Memory B cell (primary cell): Measurements from ENCODE around the gene EFCAB14.
"Not testable (repeated sequence)": the region's sequence is repeated elsewhere in the genome, so short reads cannot be mapped to it uniquely, and the experiment has no call there.

Experiments used
- ATAC-seq: fragments of 150-1000 bp; cut with Tn5 transposase; 2 replicates; pipeline ENCODE4 v1.10.0; 2021; ENCODE audit warnings: low read depth, mild to moderate bottlenecking, moderate library complexity
- DNase-seq, 2 donors: peaks; one replicate each; pipeline ENCODE4 v3.0.0; 2022; ENCODE audit warnings: low spot score in 2 of 2
- H3K27ac Mint-ChIP-seq: one replicate; pipeline ENCODE4 v1.8.0; 2022; ENCODE audit warnings: mild to moderate bottlenecking, moderate library complexity, mixed read lengths
- H3K27me3 Mint-ChIP-seq: one replicate; pipeline ENCODE4 v1.8.0; 2022; ENCODE audit warnings: mixed read lengths
- H3K36me3 Mint-ChIP-seq: one replicate; pipeline ENCODE4 v1.8.0; 2022; ENCODE audit warnings: mild to moderate bottlenecking, mixed read lengths
- H3K4me1 Mint-ChIP-seq: one replicate; pipeline ENCODE4 v1.8.0; 2022; ENCODE audit warnings: mixed read lengths
- H3K4me3 Mint-ChIP-seq: one replicate; pipeline ENCODE4 v1.8.0; 2022; ENCODE audit warnings: mild to moderate bottlenecking, moderate library complexity, mixed read lengths
- H3K9me3 Mint-ChIP-seq: one replicate; pipeline ENCODE4 v1.8.0; 2022; ENCODE audit warnings: mixed read lengths

Gene EFCAB14

GRCh38 chr1:46708121-46708520, 10.8 kb downstream of the EFCAB14 start:
- H3K36me3 Mint-ChIP-seq: peaks cover 24% of the 10 kb centered on the region
- DNase-seq (no peak), ATAC-seq (no peak)
- no peak overlapping the region for H3K4me3 Mint-ChIP-seq
- peaks cover 18% of the 10 kb centered on the region for H3K4me1 Mint-ChIP-seq
- H3K9me3 Mint-ChIP-seq: no peaks in the 10 kb centered on the region
- no peak overlapping the region for H3K27ac Mint-ChIP-seq
- H3K27me3 Mint-ChIP-seq: no peaks in the 10 kb centered on the region

- H3K4me1 Mint-ChIP-seq: peaks cover 20% of the 10 kb centered on the region
- no peak overlapping the region for H3K27ac Mint-ChIP-seq
- ATAC-seq (no peak), DNase-seq (no peak)
- H3K27me3 Mint-ChIP-seq: no peaks in the 10 kb centered on the region
- no peaks in the 10 kb centered on the region for H3K9me3 Mint-ChIP-seq
- H3K36me3 Mint-ChIP-seq: peaks cover 31% of the 10 kb centered on the region
- H3K4me3 Mint-ChIP-seq: no peak overlapping the region
Measured at GRCh38 chr1:46705408-46705807, 13.5 kb downstream of the EFCAB14 start.

GRCh38 chr1:46703927-46704641, 14.8 kb downstream of the EFCAB14 start:
- H3K27ac Mint-ChIP-seq: peak overlapping the region; percentile 39
- peaks cover 18% of the 10 kb centered on the region for H3K4me1 Mint-ChIP-seq
- no peaks in the 10 kb centered on the region for H3K27me3 Mint-ChIP-seq

GRCh38 chr1:46699666-46700065, 19.2 kb downstream of the EFCAB14 start:
- DNase-seq: no peak
- H3K4me1 Mint-ChIP-seq: peaks cover 23% of the 10 kb centered on the region
- H3K27ac Mint-ChIP-seq: peak overlapping the region; percentile 36
- H3K27me3 Mint-ChIP-seq: no peaks in the 10 kb centered on the region
- peaks cover 2% of the 10 kb centered on the region for H3K9me3 Mint-ChIP-seq
- no peak overlapping the region for H3K4me3 Mint-ChIP-seq
- ATAC-seq: no peak
- peaks cover 48% of the 10 kb centered on the region for H3K36me3 Mint-ChIP-seq

More at GRCh38 chr1:46703927-46704641, 14.8 kb downstream of the EFCAB14 start:
- no peak for DNase-seq
- peaks cover 31% of the 10 kb centered on the region for H3K36me3 Mint-ChIP-seq
- H3K4me3 Mint-ChIP-seq: no peak overlapping the region
- no peaks in the 10 kb centered on the region for H3K9me3 Mint-ChIP-seq
- no peak for ATAC-seq

GRCh38 chr1:46697053-46697452, 21.9 kb downstream of the EFCAB14 start:
- Mint-ChIP-seq H3K27ac (no peak overlapping the region), H3K27me3 (no peaks in the 10 kb centered on the region), H3K9me3 (peaks cover 2% of the 10 kb centered on the region), H3K4me1 (peaks cover 15% of the 10 kb centered on the region), H3K36me3 (peaks cover 45% of the 10 kb centered on the region), H3K4me3 (no peak overlapping the region)
- no peak for ATAC-seq
- DNase-seq: no peak

- not testable (repeated sequence) for H3K27ac Mint-ChIP-seq, H3K4me3 Mint-ChIP-seq, DNase-seq, H3K27me3 Mint-ChIP-seq, ATAC-seq, H3K9me3 Mint-ChIP-seq, H3K4me1 Mint-ChIP-seq
- peaks cover 49% of the 10 kb centered on the region for H3K36me3 Mint-ChIP-seq
Measured at GRCh38 chr1:46694676-46695075, 24.2 kb downstream of the EFCAB14 start.

GRCh38 chr1:46692811-46693770, 25.8 kb downstream of the EFCAB14 start:
- H3K9me3 Mint-ChIP-seq: peaks cover 2% of the 10 kb centered on the region
- DNase-seq: no peak
- H3K4me1 Mint-ChIP-seq: no peaks in the 10 kb centered on the region
- H3K27me3 Mint-ChIP-seq: no peaks in the 10 kb centered on the region
- no peak overlapping the region for H3K4me3 Mint-ChIP-seq
- no peak overlapping the region for H3K27ac Mint-ChIP-seq
- peaks cover 49% of the 10 kb centered on the region for H3K36me3 Mint-ChIP-seq
- ATAC-seq: no peak

- DNase-seq (no peak), ATAC-seq (no peak)
Measured at GRCh38 chr1:46691997-46692790, 26.7 kb downstream of the EFCAB14 start.

GRCh38 chr1:46690931-46691421, 27.9 kb downstream of the EFCAB14 start:
- Mint-ChIP-seq H3K27ac (peak overlapping the region; percentile 35), H3K4me3 (no peak overlapping the region), H3K36me3 (peaks cover 53% of the 10 kb centered on the region), H3K9me3 (peaks cover 2% of the 10 kb centered on the region), H3K27me3 (no peaks in the 10 kb centered on the region), H3K4me1 (peaks cover 2% of the 10 kb centered on the region)
- no peak for DNase-seq
- no peak for ATAC-seq

More at GRCh38 chr1:46691997-46692790, 26.7 kb downstream of the EFCAB14 start:
- H3K9me3 Mint-ChIP-seq: peaks cover 2% of the 10 kb centered on the region
- H3K27me3 Mint-ChIP-seq: no peaks in the 10 kb centered on the region
- peak overlapping the region; percentile 31 for H3K27ac Mint-ChIP-seq
- no peak overlapping the region for H3K4me3 Mint-ChIP-seq
- peaks cover 52% of the 10 kb centered on the region for H3K36me3 Mint-ChIP-seq
- no peaks in the 10 kb centered on the region for H3K4me1 Mint-ChIP-seq

- Mint-ChIP-seq H3K27ac (no peak overlapping the region), H3K9me3 (no peaks in the 10 kb centered on the region), H3K4me3 (no peak overlapping the region), H3K36me3 (peaks cover 47% of the 10 kb centered on the region), H3K4me1 (peaks cover 2% of the 10 kb centered on the region), H3K27me3 (no peaks in the 10 kb centered on the region)
- ATAC-seq (no peak), DNase-seq (no peak)
Measured at GRCh38 chr1:46689897-46690296, 29.0 kb downstream of the EFCAB14 start.

GRCh38 chr1:46689356-46689755, 29.6 kb downstream of the EFCAB14 start:
- no peaks in the 10 kb centered on the region for H3K27me3 Mint-ChIP-seq
- H3K36me3 Mint-ChIP-seq: peaks cover 47% of the 10 kb centered on the region
- H3K9me3 Mint-ChIP-seq: no peaks in the 10 kb centered on the region
- DNase-seq (no peak), ATAC-seq (no peak)
- H3K4me3 Mint-ChIP-seq: no peak overlapping the region
- H3K27ac Mint-ChIP-seq: peak overlapping the region; percentile 38
- peaks cover 2% of the 10 kb centered on the region for H3K4me1 Mint-ChIP-seq

GRCh38 chr1:46687921-46688509, 30.9 kb downstream of the EFCAB14 start:
- no peak overlapping the region for H3K27ac Mint-ChIP-seq
- no peak for ATAC-seq
- H3K9me3 Mint-ChIP-seq: no peaks in the 10 kb centered on the region
- H3K4me3 Mint-ChIP-seq: no peak overlapping the region
- no peak for DNase-seq
- H3K36me3 Mint-ChIP-seq: peaks cover 49% of the 10 kb centered on the region
- H3K4me1 Mint-ChIP-seq: peaks cover 2% of the 10 kb centered on the region
- no peaks in the 10 kb centered on the region for H3K27me3 Mint-ChIP-seq

GRCh38 chr1:46687093-46687659, 31.7 kb downstream of the EFCAB14 start:
- DNase-seq: no peak
- Mint-ChIP-seq H3K27me3 (no peaks in the 10 kb centered on the region), H3K4me3 (no peak overlapping the region), H3K27ac (peak overlapping the region; percentile 32), H3K4me1 (peaks cover 2% of the 10 kb centered on the region), H3K36me3 (peaks cover 47% of the 10 kb centered on the region), H3K9me3 (no peaks in the 10 kb centered on the region)
- ATAC-seq: no peak
